SK-N-SH treated with all-trans-retinoic acid at 6 μM for 48 hours (cell line): ENCODE results near the gene TRMT112.

Source experiments
- ARNTL ChIP-seq: fragments of 450-650 bp; formaldehyde crosslinking; IDR thresholded peaks from 2 replicates; pipeline ENCODE4 v1.5.0; 2020; ENCODE audit warnings: low read depth, mild to moderate bottlenecking, moderate library complexity, borderline replicate concordance
- BACH2 ChIP-seq: fragments of 250-450 bp; sonication (Bioruptor Pico); IDR thresholded peaks from 2 replicates; pipeline ENCODE4 v1.9.0; 2021; ENCODE audit warnings: mild to moderate bottlenecking, borderline replicate concordance
- CSDC2 ChIP-seq: fragments of 250-450 bp; sonication (Bioruptor Pico); IDR thresholded peaks from 2 replicates; pipeline ENCODE4 v1.5.0; 2020; ENCODE audit warnings: mild to moderate bottlenecking, moderate library complexity
- ESRRG ChIP-seq: fragments of 250-450 bp; sonication (Bioruptor Pico); IDR thresholded peaks from 2 replicates; pipeline ENCODE4 v1.6.1; 2021; ENCODE audit warnings: mild to moderate bottlenecking
- RARB ChIP-seq: fragments of 250-450 bp; sonication (Bioruptor Pico); IDR thresholded peaks from 2 replicates; pipeline ENCODE4 v1.8.0; 2021; ENCODE audit warnings: mild to moderate bottlenecking, moderate library complexity
- SNAI2 ChIP-seq: fragments of 250-450 bp; sonication (Bioruptor Pico); IDR thresholded peaks from 2 replicates; pipeline ENCODE4 v1.5.0; 2020; ENCODE audit warnings: mild to moderate bottlenecking, moderate library complexity
- TCF4 ChIP-seq: fragments of 250-450 bp; sonication (Bioruptor Pico); IDR thresholded peaks from 2 replicates; pipeline ENCODE4 v1.8.0; 2021; ENCODE audit warnings: mild to moderate bottlenecking, moderate library complexity, borderline replicate concordance
- TSHZ2 ChIP-seq: fragments of 250-450 bp; sonication (Bioruptor Pico); IDR thresholded peaks from 2 replicates; pipeline ENCODE4 v1.5.0; 2020; ENCODE audit warnings: mild to moderate bottlenecking, moderate library complexity
- ZFP3 ChIP-seq: fragments of 250-450 bp; sonication (Bioruptor Pico); IDR thresholded peaks from 2 replicates; pipeline ENCODE4 v1.5.0; 2020; ENCODE audit warnings: mild to moderate bottlenecking, moderate library complexity
- ZNF70 ChIP-seq: fragments of 450-650 bp; formaldehyde crosslinking; IDR thresholded peaks from 2 replicates; pipeline ENCODE4 v1.5.0; 2020; ENCODE audit warnings: mild to moderate bottlenecking, moderate library complexity
- ZNF8 ChIP-seq: fragments of 450-650 bp; formaldehyde crosslinking; IDR thresholded peaks from 2 replicates; pipeline ENCODE4 v1.5.0; 2020; ENCODE audit warnings: mild to moderate bottlenecking, moderate library complexity
- TF ChIP-seq, protein P1 (sequence below): fragments of 250-450 bp; sonication (Bioruptor Pico); IDR thresholded peaks from 2 replicates; pipeline ENCODE4 v1.8.0; 2020; ENCODE audit warnings: mild to moderate bottlenecking, moderate library complexity, borderline replicate concordance

GRCh38 chr11:64349404-64349803 lies 32.0 kb upstream of the TRMT112 start:
- TF ChIP-seq ZNF8 (CRISPR knock-in tag) (no peak), ZFP3 (CRISPR knock-in tag) (0 out of 2 replicates have a peak, but pooled peaks have one; percentile 58), ZNF70 (CRISPR knock-in tag) (no peak), CSDC2 (CRISPR knock-in tag) (no peak), ARNTL (CRISPR knock-in tag) (no peak), BACH2 (CRISPR knock-in tag) (no peak), TCF4 (CRISPR knock-in tag) (no peak), TSHZ2 (CRISPR knock-in tag) (no peak), ESRRG (no peak), RARB (CRISPR knock-in tag) (no peak), SNAI2 (CRISPR knock-in tag) (no peak)
- TF ChIP-seq, protein P1, sequence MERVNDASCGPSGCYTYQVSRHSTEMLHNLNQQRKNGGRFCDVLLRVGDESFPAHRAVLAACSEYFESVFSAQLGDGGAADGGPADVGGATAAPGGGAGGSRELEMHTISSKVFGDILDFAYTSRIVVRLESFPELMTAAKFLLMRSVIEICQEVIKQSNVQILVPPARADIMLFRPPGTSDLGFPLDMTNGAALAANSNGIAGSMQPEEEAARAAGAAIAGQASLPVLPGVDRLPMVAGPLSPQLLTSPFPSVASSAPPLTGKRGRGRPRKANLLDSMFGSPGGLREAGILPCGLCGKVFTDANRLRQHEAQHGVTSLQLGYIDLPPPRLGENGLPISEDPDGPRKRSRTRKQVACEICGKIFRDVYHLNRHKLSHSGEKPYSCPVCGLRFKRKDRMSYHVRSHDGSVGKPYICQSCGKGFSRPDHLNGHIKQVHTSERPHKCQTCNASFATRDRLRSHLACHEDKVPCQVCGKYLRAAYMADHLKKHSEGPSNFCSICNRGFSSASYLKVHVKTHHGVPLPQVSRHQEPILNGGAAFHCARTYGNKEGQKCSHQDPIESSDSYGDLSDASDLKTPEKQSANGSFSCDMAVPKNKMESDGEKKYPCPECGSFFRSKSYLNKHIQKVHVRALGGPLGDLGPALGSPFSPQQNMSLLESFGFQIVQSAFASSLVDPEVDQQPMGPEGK: no peak
